ENCODE measurements around the gene MAGI3. TPM values are rescaled to one million over a fixed set of nuclear protein-coding genes. Genes with fewer than 3 reads are reported as not detected.

Gene MAGI3
- total and polyA plus RNA-seq, 8 donors, result 27.4 to 62.2 (median 36.3) TPM

DNA sequence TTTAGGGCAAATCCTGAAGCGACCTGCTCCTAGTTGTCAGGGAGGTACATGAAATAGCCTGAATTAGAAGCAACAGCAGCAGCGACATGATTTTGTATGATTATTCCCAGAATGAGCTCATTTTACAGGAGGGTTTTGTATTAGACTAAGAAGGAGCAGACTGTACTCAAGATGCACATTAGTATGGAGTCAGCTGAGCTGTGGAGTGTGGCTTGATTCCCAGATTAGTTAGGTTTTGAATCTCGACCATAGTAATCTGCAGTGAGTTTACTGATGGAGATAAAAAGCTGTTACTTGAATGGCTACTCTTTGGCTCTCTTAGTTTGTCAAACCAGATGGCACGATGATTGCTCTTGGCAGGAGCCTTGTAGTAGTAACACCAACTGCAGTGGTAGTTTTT is 225.8 kb downstream of the MAGI3 start:
- peaks cover 0 to 5% of the 10 kb centered on the region in 2 donors for H3K4me1 ChIP-seq
- no peak overlapping the region for H3K27ac ChIP-seq
- peaks cover 0 to 4% of the 10 kb centered on the region in 2 donors for H3K36me3 ChIP-seq
- TF ChIP-seq, protein P1, sequence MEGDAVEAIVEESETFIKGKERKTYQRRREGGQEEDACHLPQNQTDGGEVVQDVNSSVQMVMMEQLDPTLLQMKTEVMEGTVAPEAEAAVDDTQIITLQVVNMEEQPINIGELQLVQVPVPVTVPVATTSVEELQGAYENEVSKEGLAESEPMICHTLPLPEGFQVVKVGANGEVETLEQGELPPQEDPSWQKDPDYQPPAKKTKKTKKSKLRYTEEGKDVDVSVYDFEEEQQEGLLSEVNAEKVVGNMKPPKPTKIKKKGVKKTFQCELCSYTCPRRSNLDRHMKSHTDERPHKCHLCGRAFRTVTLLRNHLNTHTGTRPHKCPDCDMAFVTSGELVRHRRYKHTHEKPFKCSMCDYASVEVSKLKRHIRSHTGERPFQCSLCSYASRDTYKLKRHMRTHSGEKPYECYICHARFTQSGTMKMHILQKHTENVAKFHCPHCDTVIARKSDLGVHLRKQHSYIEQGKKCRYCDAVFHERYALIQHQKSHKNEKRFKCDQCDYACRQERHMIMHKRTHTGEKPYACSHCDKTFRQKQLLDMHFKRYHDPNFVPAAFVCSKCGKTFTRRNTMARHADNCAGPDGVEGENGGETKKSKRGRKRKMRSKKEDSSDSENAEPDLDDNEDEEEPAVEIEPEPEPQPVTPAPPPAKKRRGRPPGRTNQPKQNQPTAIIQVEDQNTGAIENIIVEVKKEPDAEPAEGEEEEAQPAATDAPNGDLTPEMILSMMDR (IDR thresholded peaks at IDR 0.05), result no peak
- intact Hi-C loops (cut with DNase I), result no loop called here
- no peaks in the 10 kb centered on the region for H3K9me3 ChIP-seq
- DNase-seq (peak in 2 of 4 donors; percentile 14 to 19), ATAC-seq (peak; percentile 23)
- H3K27me3 ChIP-seq, result no peaks in the 10 kb centered on the region
- H3K4me3 ChIP-seq, result no peak overlapping the region

DNA sequence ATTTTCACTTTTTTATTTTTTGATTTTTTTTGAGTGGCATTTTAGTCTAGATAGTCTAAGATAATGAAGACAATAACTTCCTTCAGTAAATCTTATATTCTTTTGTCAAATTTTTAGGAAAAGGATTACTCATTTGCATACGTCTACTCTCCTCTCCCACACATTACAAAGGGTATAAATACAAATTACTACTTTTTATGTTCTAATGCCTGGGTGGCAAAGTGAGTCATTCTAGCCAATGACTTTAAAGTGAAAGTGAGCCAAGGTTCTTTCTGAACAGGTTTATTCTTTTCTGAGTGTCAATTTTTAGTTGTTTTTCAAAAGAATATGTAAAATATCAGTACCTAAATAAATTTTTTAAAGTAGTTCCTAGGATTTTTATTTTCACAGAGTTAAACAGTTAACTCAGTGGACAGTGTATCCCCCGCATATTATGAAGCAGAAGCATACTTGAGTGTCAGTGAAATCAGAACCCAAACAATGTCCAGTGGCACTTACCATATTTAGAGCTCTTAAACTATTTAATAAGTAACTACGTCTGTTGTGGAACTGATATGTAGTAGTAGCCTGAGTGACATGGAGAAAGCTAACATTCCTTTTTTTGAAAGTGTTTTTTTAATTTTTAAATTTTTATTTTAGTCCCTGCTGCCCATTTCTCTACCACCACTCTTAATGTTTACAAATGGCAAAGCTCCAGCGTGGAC is 227.3 kb downstream of the MAGI3 start:
- H3K27me3 ChIP-seq, result no peaks in the 10 kb centered on the region
- no peak overlapping the region for H3K27ac ChIP-seq
- H3K9me3 ChIP-seq, result no peaks in the 10 kb centered on the region
- no peak overlapping the region for H3K4me3 ChIP-seq
- DNase-seq, result peak in 1 of 4 donors; percentile 10
- TF ChIP-seq, protein P1 (IDR thresholded peaks at IDR 0.05), result no peak
- peak; percentile 92 for ATAC-seq
- H3K4me1 ChIP-seq, result peaks cover 0 to 5% of the 10 kb centered on the region in 2 donors
- H3K36me3 ChIP-seq, result peaks cover 0 to 4% of the 10 kb centered on the region in 2 donors
- intact Hi-C loops (cut with DNase I), result no loop called here

DNA sequence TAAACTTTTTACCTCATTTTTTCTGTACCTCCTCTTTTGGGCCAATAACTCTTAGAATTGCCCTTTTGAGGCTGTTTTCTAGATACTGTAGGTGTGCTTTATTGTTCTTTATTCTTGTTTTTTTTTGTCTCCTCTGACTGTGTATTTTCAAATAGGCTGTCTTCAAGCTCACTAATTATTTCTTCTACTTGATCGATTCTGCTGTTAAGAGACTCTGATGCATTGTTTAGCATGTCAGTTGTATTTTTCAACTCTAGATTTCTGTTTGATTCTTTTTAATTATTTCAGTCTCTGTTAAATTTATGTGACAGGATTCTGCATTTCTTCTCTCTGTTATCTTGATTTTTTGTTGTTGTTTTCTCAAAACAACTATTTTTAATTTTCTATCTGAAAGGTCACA is 238.7 kb downstream of the MAGI3 start:
- peaks cover 0 to 21% of the 10 kb centered on the region in 2 donors for H3K9me3 ChIP-seq
- intact Hi-C loops (cut with DNase I), result no loop called here
- ATAC-seq, result no peak
- DNase-seq, result no peak
- no peak overlapping the region for H3K27ac ChIP-seq
- H3K4me3 ChIP-seq, result no peak overlapping the region
- no peaks in the 10 kb centered on the region for H3K4me1 ChIP-seq
- TF ChIP-seq, protein P1 (IDR thresholded peaks at IDR 0.05), result no peak
- H3K36me3 ChIP-seq, result peaks cover 0 to 6% of the 10 kb centered on the region in 2 donors
- no peaks in the 10 kb centered on the region for H3K27me3 ChIP-seq

DNA sequence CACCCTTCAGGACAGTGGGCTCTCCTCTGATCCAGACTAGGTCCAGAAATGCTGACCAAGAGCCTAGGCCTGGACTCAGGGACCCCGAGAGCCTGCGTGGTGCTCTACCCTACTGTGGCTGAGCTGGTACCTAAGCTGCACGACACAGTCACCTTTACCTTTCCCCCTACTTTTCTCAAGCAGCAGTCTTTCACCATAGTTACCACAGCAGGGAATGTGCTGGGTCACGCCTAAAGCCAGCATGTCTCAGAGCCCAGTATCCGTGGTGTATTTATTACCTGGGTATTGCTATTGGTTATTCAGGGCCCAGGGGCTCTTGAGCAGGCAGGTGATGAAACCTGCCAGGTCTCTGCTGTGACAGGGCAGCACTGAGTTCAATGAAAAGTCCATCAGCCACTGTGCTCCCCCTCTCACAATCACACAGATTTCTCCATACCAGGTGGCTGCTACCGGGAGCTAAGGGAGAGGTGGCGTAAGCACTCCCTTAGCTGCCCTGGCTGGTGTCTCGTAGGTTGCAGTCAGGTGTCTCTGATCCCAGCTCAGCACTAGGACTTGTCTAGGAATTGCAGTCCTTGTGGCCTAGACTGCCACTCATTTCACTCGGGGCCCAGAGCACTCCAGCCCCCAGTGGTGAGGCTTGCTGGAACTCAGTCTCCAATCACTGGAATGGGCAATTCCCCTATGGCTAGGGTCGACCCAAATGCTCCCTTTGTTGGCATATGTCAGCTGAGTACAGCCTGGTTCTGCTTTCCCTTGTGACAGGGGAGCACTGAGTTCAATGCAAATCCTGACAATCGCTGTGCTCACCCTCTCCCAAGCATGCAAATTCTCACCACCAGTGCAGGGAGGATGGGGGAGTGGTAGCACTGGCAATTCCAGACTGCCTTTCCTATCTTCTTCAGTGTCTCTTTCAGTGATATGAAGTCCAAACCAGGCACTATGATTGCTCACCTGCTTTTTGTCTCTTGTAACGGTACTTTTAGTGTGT is 240.3 kb downstream of the MAGI3 start:
- no peak overlapping the region for H3K4me3 ChIP-seq
- intact Hi-C loops (cut with DNase I), result no loop called here
- no peaks in the 10 kb centered on the region for H3K4me1 ChIP-seq
- H3K27me3 ChIP-seq, result no peaks in the 10 kb centered on the region
- TF ChIP-seq, protein P1 (IDR thresholded peaks at IDR 0.05), result no peak
- no peak for ATAC-seq
- peaks cover 0 to 6% of the 10 kb centered on the region in 2 donors for H3K36me3 ChIP-seq
- no peak for DNase-seq
- peaks cover 0 to 18% of the 10 kb centered on the region in 2 donors for H3K9me3 ChIP-seq
- no peak overlapping the region for H3K27ac ChIP-seq

DNA sequence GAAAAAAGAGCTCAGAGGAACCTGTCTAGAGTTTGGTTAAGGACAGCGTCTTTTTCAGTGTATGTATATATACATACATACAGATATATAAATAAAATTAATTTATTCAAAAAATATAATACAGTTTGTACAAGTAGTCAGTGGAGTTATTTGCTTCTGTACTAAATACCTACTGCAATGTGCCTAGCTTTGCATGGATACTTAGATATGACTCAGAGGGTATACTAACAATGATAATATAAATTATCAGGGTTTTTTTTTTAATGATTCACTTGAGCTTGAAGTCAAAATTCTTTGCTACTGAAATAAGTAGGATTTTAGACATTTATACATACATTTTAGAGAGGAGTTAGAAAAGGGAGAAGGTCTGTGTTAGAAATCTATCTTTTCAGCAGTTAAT is 251.1 kb downstream of the MAGI3 start:
- Histone ChIP-seq H3K36me3 (peaks cover 0 to 17% of the 10 kb centered on the region in 2 donors), H3K4me3 (no peak overlapping the region), H3K27me3 (no peaks in the 10 kb centered on the region), H3K4me1 (no peaks in the 10 kb centered on the region), H3K27ac (no peak overlapping the region), H3K9me3 (no peaks in the 10 kb centered on the region)
- no peak for DNase-seq
- no peak for ATAC-seq
- intact Hi-C loops (cut with DNase I), result no loop called here
- TF ChIP-seq, protein P1 (IDR thresholded peaks at IDR 0.05), result no peak
